ENCODE data around the gene ST3GAL4.
"Not testable (repeated sequence)": the region's sequence is repeated elsewhere in the genome, so short reads cannot be mapped to it uniquely, and the experiment has no call there.

Gene ST3GAL4

GRCh38 chr11:126383339-126384335 is 28.2 kb downstream of the ST3GAL4 start:
- in situ Hi-C loops (cut with MboI; ENCODE audit: low sequenced_read_pairs), result no loop called here

- in situ Hi-C loops (cut with MboI; ENCODE audit: low sequenced_read_pairs), result no loop called here
These were observed 29.1 kb downstream of the ST3GAL4 start for GRCh38 chr11:126384449-126385070.

- in situ Hi-C loops (cut with MboI; ENCODE audit: low sequenced_read_pairs), result no loop called here
These were observed 30.7 kb downstream of the ST3GAL4 start for GRCh38 chr11:126385991-126386728.

- in situ Hi-C loops (cut with MboI; ENCODE audit: low sequenced_read_pairs), result not testable (repeated sequence)
These were observed 31.2 kb downstream of the ST3GAL4 start for GRCh38 chr11:126386729-126387071.

- in situ Hi-C loops (cut with MboI; ENCODE audit: low sequenced_read_pairs), result no loop called here
These were observed 32.4 kb downstream of the ST3GAL4 start for GRCh38 chr11:126387857-126388256.

GRCh38 chr11:126390272-126390867 is 34.9 kb downstream of the ST3GAL4 start:
- in situ Hi-C loops (cut with MboI; ENCODE audit: low sequenced_read_pairs), result loop anchor here (10.0 kb wide), 1 partner anchor 76 kb away; no protein-coding TSS in a partner anchor

- in situ Hi-C loops (cut with MboI; ENCODE audit: low sequenced_read_pairs), result loop anchor here (10.0 kb wide), 1 partner anchor 77 kb away; no protein-coding TSS in a partner anchor
These were observed 35.9 kb downstream of the ST3GAL4 start for GRCh38 chr11:126391286-126391954.

GRCh38 chr11:126391970-126392632 is 36.6 kb downstream of the ST3GAL4 start:
- in situ Hi-C loops (cut with MboI; ENCODE audit: low sequenced_read_pairs), result loop anchor here (10.0 kb wide), 1 partner anchor 77 kb away; no protein-coding TSS in a partner anchor

GRCh38 chr11:126392633-126393013 is 37.1 kb downstream of the ST3GAL4 start:
- in situ Hi-C loops (cut with MboI; ENCODE audit: low sequenced_read_pairs), result loop anchor here (10.0 kb wide), 1 partner anchor 78 kb away; no protein-coding TSS in a partner anchor

GRCh38 chr11:126393143-126393542 is 37.7 kb downstream of the ST3GAL4 start:
- in situ Hi-C loops (cut with MboI; ENCODE audit: low sequenced_read_pairs), result loop anchor here (10.0 kb wide), 1 partner anchor 78 kb away; no protein-coding TSS in a partner anchor

- in situ Hi-C loops (cut with MboI; ENCODE audit: low sequenced_read_pairs), result loop anchor here (10.0 kb wide), 1 partner anchor 79 kb away; no protein-coding TSS in a partner anchor
These were observed 38.5 kb downstream of the ST3GAL4 start for GRCh38 chr11:126394036-126394435.

GRCh38 chr11:126394634-126395072 is 39.2 kb downstream of the ST3GAL4 start:
- in situ Hi-C loops (cut with MboI; ENCODE audit: low sequenced_read_pairs), result loop anchor here (10.0 kb wide), 1 partner anchor 80 kb away; no protein-coding TSS in a partner anchor

GRCh38 chr11:126395784-126396183 is 40.3 kb downstream of the ST3GAL4 start:
- in situ Hi-C loops (cut with MboI; ENCODE audit: low sequenced_read_pairs), result loop anchor here (10.0 kb wide), 1 partner anchor 81 kb away; no protein-coding TSS in a partner anchor

GRCh38 chr11:126396266-126396665 is 40.8 kb downstream of the ST3GAL4 start:
- in situ Hi-C loops (cut with MboI; ENCODE audit: low sequenced_read_pairs), result loop anchor here (10.0 kb wide), 1 partner anchor 81 kb away; no protein-coding TSS in a partner anchor

- in situ Hi-C loops (cut with MboI; ENCODE audit: low sequenced_read_pairs), result loop anchor here (10.0 kb wide), 1 partner anchor 82 kb away; no protein-coding TSS in a partner anchor
These were observed 41.5 kb downstream of the ST3GAL4 start for GRCh38 chr11:126396965-126397364.

- in situ Hi-C loops (cut with MboI; ENCODE audit: low sequenced_read_pairs), result loop anchor here (10.0 kb wide), 1 partner anchor 83 kb away; no protein-coding TSS in a partner anchor
These were observed 42.8 kb downstream of the ST3GAL4 start for GRCh38 chr11:126398296-126398695.

- in situ Hi-C loops (cut with MboI; ENCODE audit: low sequenced_read_pairs), result loop anchor here (10.0 kb wide), 1 partner anchor 84 kb away; no protein-coding TSS in a partner anchor
These were observed 43.2 kb downstream of the ST3GAL4 start for GRCh38 chr11:126398721-126399120.

- in situ Hi-C loops (cut with MboI; ENCODE audit: low sequenced_read_pairs), result no loop called here
These were observed 44.5 kb downstream of the ST3GAL4 start for GRCh38 chr11:126400019-126400418.

- in situ Hi-C loops (cut with MboI; ENCODE audit: low sequenced_read_pairs), result no loop called here
These were observed 45.0 kb downstream of the ST3GAL4 start for GRCh38 chr11:126400479-126400878.

All from HL-60/S4 treated with retinoic acid at 250 ng/mL for 4 days and 3 days (cell line).